A172 (cell line): ENCODE measurements around the gene CD247. TPM values are rescaled to one million over a fixed set of nuclear protein-coding genes. Genes with fewer than 3 reads are reported as not detected.
A peak's percentile ranks its signal among the peaks of the same experiment; 100 is the strongest.

Experiments
- DNase-seq: peaks from one replicate; pipeline ENCODE4 v3.0.0-alpha.2; 2015; ENCODE audit warnings: low spot score
- total RNA-seq: library from RNA; depleted of rRNA; stranded (reverse); fragments of >200 nt; shearing (Covaris generic); gene quantifications from 2 replicates; pipeline ENCODE4 v1.2.3, GENCODE V29; 2014

CD247 gene
- total RNA-seq, 1 experiment from 2014 or later: not detected

DNA sequence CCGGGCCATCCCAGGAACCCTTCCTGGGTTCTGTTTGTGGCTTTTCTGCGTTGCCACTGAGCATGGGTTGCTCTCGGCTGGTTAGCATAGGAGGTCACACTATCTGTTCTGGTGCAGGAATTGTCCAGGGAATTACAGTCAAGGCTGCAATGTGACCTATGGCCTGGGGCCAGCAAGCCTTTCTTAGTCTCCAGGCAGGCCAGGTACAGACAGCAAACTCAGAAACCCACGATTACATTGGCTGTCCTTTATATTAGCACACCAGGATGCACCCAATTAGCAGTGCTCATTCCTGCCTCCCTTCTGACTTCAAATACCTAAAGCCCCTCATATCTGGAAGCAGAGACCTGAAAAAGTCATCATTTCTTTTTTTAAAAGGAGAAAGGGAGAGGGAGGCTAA is 55.2 kb downstream of the CD247 start:
- DNase-seq: no peak

DNA sequence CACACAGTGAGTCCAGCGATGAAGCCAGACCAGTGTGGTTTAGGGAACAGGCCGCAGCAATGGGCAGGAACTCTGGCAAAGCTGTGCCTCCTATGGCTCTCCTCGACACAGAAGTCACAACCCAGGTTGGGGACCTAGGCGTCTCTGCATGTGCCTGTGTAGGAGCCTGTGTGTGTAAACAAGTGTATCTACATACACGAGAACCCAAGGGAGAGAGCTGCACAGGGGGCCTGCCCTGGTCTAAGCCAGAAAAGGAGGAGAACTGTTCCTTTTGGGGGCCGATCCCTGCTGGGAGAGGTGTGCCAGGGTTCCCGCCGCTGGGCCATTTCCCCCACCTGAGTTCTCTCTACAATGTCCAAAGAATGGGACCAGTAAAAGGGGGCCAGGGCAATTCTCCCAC is 56.0 kb downstream of the CD247 start:
- DNase-seq: no peak

DNA sequence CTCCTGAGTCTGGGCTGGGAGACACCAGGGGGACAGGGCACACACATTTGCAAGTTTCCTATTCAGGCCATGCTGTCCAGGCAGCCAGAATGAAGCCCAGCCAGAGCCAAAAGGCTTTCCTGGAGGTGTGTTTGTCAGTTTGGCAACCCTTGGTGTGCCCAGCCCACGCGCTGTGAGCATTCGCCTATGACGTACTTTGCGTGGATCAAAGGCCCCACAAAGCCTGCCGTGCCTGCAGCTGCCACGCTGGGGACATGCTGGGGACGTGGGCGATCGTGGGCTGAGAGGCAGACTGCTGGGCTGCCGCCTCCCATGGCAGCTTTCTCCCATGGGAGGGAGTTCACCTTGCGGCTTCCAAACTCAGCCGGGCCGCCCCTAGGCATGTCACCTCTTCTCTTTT is 57.5 kb downstream of the CD247 start:
- no peak for DNase-seq

DNA sequence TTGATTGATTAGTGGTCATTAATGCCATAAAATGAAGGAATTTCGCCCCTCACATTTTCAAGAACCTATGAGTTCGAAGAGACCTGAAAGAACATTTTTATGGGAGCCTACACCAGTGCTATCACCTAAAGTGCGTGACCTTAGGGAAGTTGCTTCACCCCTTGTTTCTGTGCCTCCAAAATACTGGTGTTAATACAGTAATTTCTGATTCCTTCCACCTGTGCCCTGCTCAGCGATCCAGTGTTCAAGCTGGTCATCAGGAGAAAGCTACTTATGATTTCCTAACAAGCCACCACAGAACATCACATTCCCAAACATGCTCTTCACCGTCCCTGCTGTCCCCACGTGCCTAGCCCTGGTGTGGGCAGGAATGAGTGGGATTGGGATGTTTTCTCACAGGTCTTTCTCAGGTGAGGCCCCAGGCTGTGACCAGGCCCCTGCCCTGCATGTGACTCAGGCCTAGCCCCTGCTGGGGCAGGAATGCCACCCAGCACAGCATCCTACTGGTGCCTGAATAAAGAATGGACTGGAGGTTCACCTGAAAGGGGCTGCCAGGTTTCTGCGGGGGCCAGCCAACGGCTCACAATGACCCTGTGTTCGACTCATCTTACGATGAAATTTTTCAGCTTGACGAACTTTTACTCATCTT is 60.3 kb downstream of the CD247 start:
- DNase-seq: no peak

- no peak for DNase-seq
Observed at GRCh38 chr1:167456926-167457325, 61.4 kb downstream of the CD247 start.

DNA sequence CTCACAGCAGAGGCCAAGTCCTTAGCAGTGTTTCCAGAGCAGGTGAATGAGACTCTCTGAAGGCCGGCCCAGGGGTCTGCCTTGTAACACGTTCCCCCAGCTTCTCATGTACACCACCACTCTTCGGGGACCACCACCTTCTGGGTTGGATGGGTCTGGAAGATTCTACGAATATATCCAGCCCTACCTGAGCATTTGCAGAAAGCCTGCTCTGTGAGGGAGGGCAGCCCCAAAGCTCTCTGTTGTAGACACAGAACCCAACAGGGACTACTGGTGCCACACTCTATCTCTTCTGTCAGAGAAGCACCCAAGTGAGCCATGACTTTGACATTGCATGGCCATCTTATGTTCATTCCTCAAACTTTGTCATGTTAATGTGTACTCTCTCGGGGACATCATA is 61.8 kb downstream of the CD247 start:
- DNase-seq: no peak

GRCh38 chr1:167455786-167456446 is 62.4 kb downstream of the CD247 start:
- DNase-seq: no peak

DNA sequence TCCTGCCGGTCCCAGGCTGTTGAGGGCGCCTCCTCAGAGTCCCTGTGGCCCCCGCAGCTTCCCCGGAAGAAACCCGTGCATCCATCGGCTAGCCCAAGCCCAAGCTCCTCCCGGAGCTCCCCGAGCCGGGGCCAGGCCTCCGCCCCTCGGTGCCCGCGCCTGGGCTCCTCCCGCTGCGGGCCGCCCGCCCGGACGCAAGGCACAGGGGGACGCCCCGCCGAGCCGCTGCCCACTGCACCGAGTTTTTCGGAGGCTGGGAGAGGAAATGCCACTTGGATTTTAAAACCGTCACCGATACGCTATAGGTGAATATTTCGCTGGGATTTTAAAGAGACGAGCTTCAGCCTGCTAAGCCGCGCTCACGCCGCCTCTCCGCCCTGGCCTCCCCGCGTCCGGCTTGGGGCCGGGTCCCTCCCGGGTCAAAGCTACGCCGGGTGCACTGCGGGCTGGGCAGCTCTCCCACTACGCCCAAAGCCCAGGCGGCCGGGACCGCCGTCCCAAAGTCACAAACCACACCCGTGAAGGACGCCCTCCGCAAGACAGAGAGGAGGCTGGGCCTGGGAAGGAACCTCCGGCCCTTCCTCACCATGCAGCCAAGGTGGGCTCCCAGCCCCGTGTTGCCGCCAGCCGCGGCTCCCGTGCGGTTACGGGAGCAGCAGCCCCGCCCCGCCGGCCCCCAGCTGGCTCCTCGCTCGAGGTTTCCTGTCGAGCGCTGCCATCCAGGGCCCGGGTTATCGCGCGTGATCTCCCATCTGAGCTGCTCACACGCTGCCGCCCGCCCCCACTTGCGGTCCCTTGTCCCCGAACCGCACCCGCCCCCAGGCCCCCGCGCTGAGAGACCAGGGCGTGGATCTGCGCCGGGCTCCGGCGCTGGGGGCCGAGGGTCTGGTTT is 63.2 kb downstream of the CD247 start:
- peak; percentile 54 for DNase-seq

GRCh38 chr1:167454304-167454893 is 63.9 kb downstream of the CD247 start:
- DNase-seq: peak; percentile 11

- no peak for DNase-seq
Observed at GRCh38 chr1:167453123-167453522, 65.2 kb downstream of the CD247 start.

GRCh38 chr1:167452483-167452882 is 65.8 kb downstream of the CD247 start:
- DNase-seq: no peak

- no peak for DNase-seq
Observed at GRCh38 chr1:167450843-167451242, 67.5 kb downstream of the CD247 start.

- peak; percentile 83 for DNase-seq
Observed at GRCh38 chr1:167447521-167448136, 70.7 kb downstream of the CD247 start.

DNA sequence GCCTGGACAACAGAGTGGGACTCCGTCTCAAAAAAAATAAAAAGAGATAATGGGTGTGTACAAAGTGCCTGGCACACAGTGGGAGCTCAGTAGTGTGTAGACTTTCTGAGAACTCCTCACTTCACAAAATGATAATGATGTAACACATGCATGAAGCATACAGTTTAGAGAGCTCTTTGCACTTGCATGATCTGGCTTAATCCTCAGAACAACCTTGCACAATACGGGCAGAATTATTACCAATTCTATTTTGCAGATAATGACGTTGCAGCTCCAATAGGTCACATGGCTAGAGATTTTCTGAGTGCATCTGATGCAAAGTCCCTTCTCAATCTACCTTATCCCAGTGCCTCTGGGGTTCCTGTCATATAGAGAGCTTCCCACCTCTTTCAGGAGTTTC is 71.4 kb downstream of the CD247 start:
- DNase-seq: no peak

- no peak for DNase-seq
Observed at GRCh38 chr1:167443757-167444156, 74.6 kb downstream of the CD247 start.

- no peak for DNase-seq
Observed at GRCh38 chr1:167442854-167443565, 75.3 kb downstream of the CD247 start.

- peak; percentile 80 for DNase-seq
Observed at GRCh38 chr1:167442142-167442848, 76.0 kb downstream of the CD247 start.

- DNase-seq: no peak
Observed at GRCh38 chr1:167441222-167441621, 77.1 kb downstream of the CD247 start.

DNA sequence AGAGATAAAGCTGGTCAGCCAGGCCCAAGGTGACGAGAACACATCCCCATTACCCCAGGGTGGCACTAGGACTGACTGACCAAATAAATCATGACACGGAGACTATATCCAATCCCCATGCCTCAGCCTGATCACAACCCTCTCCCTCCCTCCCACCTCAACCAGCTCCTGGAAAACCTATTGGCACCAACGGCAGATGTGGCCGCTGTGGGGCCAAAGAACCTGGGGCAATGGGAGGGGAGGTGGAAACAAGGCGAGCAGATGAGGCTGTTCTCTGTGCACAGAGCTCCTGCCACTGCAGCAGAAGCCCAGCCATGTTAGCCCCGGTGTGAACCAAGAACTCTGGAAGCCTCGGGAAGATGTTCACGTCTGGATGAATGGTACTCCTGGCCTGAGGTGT is 77.6 kb downstream of the CD247 start:
- no peak for DNase-seq

GRCh38 chr1:167440345-167440744 is 78.0 kb downstream of the CD247 start:
- no peak for DNase-seq
